K562 (cell line): ENCODE data around the gene NHLH1. TPM values are rescaled to one million over a fixed set of nuclear protein-coding genes. Genes with fewer than 3 reads are reported as not detected.

ENCODE experiments used
- ATAC-seq: fragments of 200-7000 bp; cut with Tn5 transposase; 3 replicates; pipeline ENCODE4 v1.9.1; 2020; ENCODE audit warnings: moderate library complexity
- BruUV-seq: library from RNA; stranded (reverse); fragments of 400-500 nt; replicated peaks from 2 replicates; lab custom pipeline; 2021; lab: Mats Ljungman, UMichigan
- CTCF ChIA-PET: fragments of 300-600 bp; formaldehyde crosslinking; extraction: SDS; loops from one replicate; lab custom pipeline; 2021; ENCODE audit warnings: low intra/inter-chr PET ratio; lab: Yijun Ruan, JAX
- POLR2A ChIA-PET: fragments of 300-600, 350-650 bp; sonication (Branson Sonifier 250); formaldehyde crosslinking; extraction: SDS; loops from one replicate; lab custom pipeline; 2021; ENCODE audit warnings: antibody characterized with exemption, inconsistent platforms; lab: Yijun Ruan, JAX
- DNase-seq, 4 experiments: peaks; one replicate each; pipeline versions ENCODE4 v3.0.0 to v3.0.0-alpha.2; 2011 to 2018; ENCODE audit warnings: low spot score in 3 of 4, mixed read lengths in 3 of 4; ENCODE audit errors: extremely low read depth in 1 of 4
- FAIRE-seq: peaks from 2 replicates; lab custom pipeline; 2011; peaks lifted over from hg19 to GRCh38; lab: Jason Lieb, UNC
- H2AFZ ChIP-seq: 2 replicates; pipeline ENCODE4 v1.6.0; 2011; ENCODE audit warnings: low read depth, low read length, control low read depth, inconsistent platforms
- H3K27ac ChIP-seq: fragments of 200-600 bp; 3 replicates; pipeline ENCODE4 v1.8.0; 2011; ENCODE audit warnings: low read depth, mild to moderate bottlenecking, control low read depth, inconsistent platforms, low read length, moderate library complexity, mixed read lengths; ENCODE audit errors: extremely low read depth
- H3K27me3 ChIP-seq, 2 experiments: fragments of 300-600 bp in 1 of 2; 2 replicates in 1 of 2; 3 replicates in 1 of 2; pipeline versions ENCODE4 v1.6.0 to v1.8.0; 2011; ENCODE audit warnings: inconsistent platforms in 2 of 2, low read length in 2 of 2, mild to moderate bottlenecking in 1 of 2, mixed read lengths in 1 of 2, moderate library complexity in 1 of 2; ENCODE audit not compliant: control insufficient read depth in 2 of 2, insufficient read depth in 2 of 2
- H3K36me3 ChIP-seq: fragments of 300-600 bp; 3 replicates; pipeline ENCODE4 v1.8.0; 2011; ENCODE audit warnings: mild to moderate bottlenecking, low read length, inconsistent platforms; ENCODE audit not compliant: control insufficient read depth, insufficient read depth
- H3K4me1 ChIP-seq, 2 experiments: fragments of 200-600 bp in 1 of 2; replicated peaks in 1 of 2; 2 replicates in 1 of 2; 3 replicates in 1 of 2; pipeline versions ENCODE4 v1.5.1 to v1.8.0; 2011; ENCODE audit warnings: inconsistent platforms in 2 of 2, low read length in 2 of 2, mild to moderate bottlenecking in 1 of 2, mixed read lengths in 1 of 2, moderate library complexity in 1 of 2; ENCODE audit not compliant: control insufficient read depth in 2 of 2, insufficient read depth in 2 of 2
- H3K4me2 ChIP-seq: 2 replicates; pipeline ENCODE4 v1.6.1; 2011; ENCODE audit warnings: low read length, control low read depth, inconsistent platforms, mixed read lengths; ENCODE audit not compliant: insufficient read depth
- H3K4me3 ChIP-seq: fragments of 200-600 bp; sonication (generic), shearing (Covaris generic); 2 replicates; pipeline ENCODE4 v1.5.1; 2016; ENCODE audit warnings: control low read depth, inconsistent platforms
- H3K79me2 ChIP-seq: fragments of 200-600 bp; 3 replicates; pipeline ENCODE4 v1.8.0; 2011; ENCODE audit warnings: low read length, inconsistent platforms; ENCODE audit not compliant: control insufficient read depth, insufficient read depth
- H3K9ac ChIP-seq, 2 experiments: 2 replicates each; pipeline versions ENCODE4 v1.6.0 to v1.6.1; 2011; ENCODE audit warnings: low read depth in 2 of 2, low read length in 2 of 2, control low read depth in 1 of 2, inconsistent platforms in 1 of 2, mild to moderate bottlenecking in 1 of 2, mixed read lengths in 1 of 2; ENCODE audit not compliant: insufficient read depth in 1 of 2
- H3K9me1 ChIP-seq: one replicate; pipeline ENCODE4 v1.6.0; 2011; ENCODE audit warnings: inconsistent platforms, mild to moderate bottlenecking, low read length, moderate library complexity; ENCODE audit not compliant: control insufficient read depth, insufficient read depth
- H3K9me3 ChIP-seq: replicated peaks from 2 replicates; pipeline ENCODE4 v1.5.1; 2011; ENCODE audit warnings: low read depth, low read length, inconsistent platforms; ENCODE audit not compliant: control insufficient read depth, insufficient read depth
- H4K20me1 ChIP-seq: replicated peaks from 2 replicates; pipeline ENCODE4 v1.6.1; 2011; ENCODE audit warnings: low read length, inconsistent platforms, mixed read lengths; ENCODE audit not compliant: control insufficient read depth, insufficient read depth
- BACH1 ChIP-seq: fragments of 200-800 bp; sonication (Bioruptor generic); IDR thresholded peaks from 2 replicates; pipeline ENCODE4 v1.6.1; 2016; ENCODE audit warnings: missing genetic modification characterization, missing compliant biosample characterization
- ELF4 ChIP-seq: fragments of 450-650 bp; formaldehyde crosslinking; IDR thresholded peaks from 2 replicates; pipeline ENCODE4 v1.4.0; 2022; ENCODE audit warnings: missing genetic modification characterization
- FIP1L1 ChIP-seq: fragments of 200-400 bp; formaldehyde crosslinking; IDR thresholded peaks from 2 replicates; pipeline ENCODE4 v1.6.1; 2018; ENCODE audit warnings: mild to moderate bottlenecking, low read depth, low read length; ENCODE audit not compliant: poor library complexity, severe bottlenecking
- FOXK2 ChIP-seq, 2 experiments: fragments of 450-650 bp; IDR thresholded peaks in 1 of 2; conservative IDR thresholded peaks in 1 of 2; 2 replicates each; pipeline ENCODE4 v1.6.1; 2016; ENCODE audit warnings: low read depth in 2 of 2, mild to moderate bottlenecking in 1 of 2
- HMG20A ChIP-seq: fragments of 450-650 bp; formaldehyde crosslinking; conservative IDR thresholded peaks from 2 replicates; pipeline ENCODE4 v1.4.0; 2020; ENCODE audit warnings: mild to moderate bottlenecking, mixed read lengths
- JUN ChIP-seq, 2 experiments: sonication (generic) in 1 of 2; formaldehyde crosslinking in 1 of 2; IDR thresholded peaks; 2 replicates each; pipeline versions ENCODE4 v1.6.1 to v1.8.0; 2012 to 2022; ENCODE audit warnings: borderline replicate concordance in 2 of 2, mild to moderate bottlenecking in 2 of 2, improper control_type of control experiment in 1 of 2, low read depth in 1 of 2, low read length in 1 of 2, missing genetic modification reagents in 1 of 2
- KAT2B ChIP-seq: IDR thresholded peaks from one replicate; pipeline ENCODE4 v1.6.1; 2012; ENCODE audit warnings: low read depth, mild to moderate bottlenecking, control low read depth, inconsistent platforms, low read length, moderate library complexity
- KDM2B ChIP-seq: fragments of 250-450 bp; sonication (Bioruptor Pico); IDR thresholded peaks from 2 replicates; pipeline ENCODE4 v1.8.0; 2021; ENCODE audit warnings: mild to moderate bottlenecking, moderate library complexity
- NCOA6 ChIP-seq: fragments of 450-650 bp; IDR thresholded peaks from 2 replicates; pipeline ENCODE4 v1.6.1; 2017; ENCODE audit warnings: mild to moderate bottlenecking
- PPARD ChIP-seq: fragments of 250-450 bp; sonication (Bioruptor Pico); IDR thresholded peaks from 2 replicates; pipeline ENCODE4 v1.8.0; 2022; ENCODE audit warnings: inconsistent platforms, mild to moderate bottlenecking, moderate library complexity
- ZEB2 ChIP-seq: fragments of 450-650 bp; IDR thresholded peaks from 2 replicates; pipeline ENCODE4 v1.6.1; 2016
- ZNF197 ChIP-seq: fragments of 200-800 bp; sonication (Bioruptor generic); IDR thresholded peaks from 2 replicates; pipeline ENCODE4 v1.6.1; 2016; ENCODE audit warnings: low read depth, missing genetic modification characterization, missing compliant biosample characterization
- ZNF263 ChIP-seq: sonication (generic); formaldehyde crosslinking; IDR thresholded peaks from 2 replicates; pipeline ENCODE4 v1.8.0; 2022; ENCODE audit warnings: mild to moderate bottlenecking, missing genetic modification reagents, borderline replicate concordance
- ZNF280B ChIP-seq: fragments of 250-450 bp; sonication (Bioruptor Pico); IDR thresholded peaks from 2 replicates; pipeline ENCODE4 v1.5.1; 2021; ENCODE audit warnings: mild to moderate bottlenecking
- ZNF77 ChIP-seq: fragments of 250-450 bp; sonication (Bioruptor Pico); IDR thresholded peaks from 2 replicates; pipeline ENCODE4 v1.5.0; 2020
- WGBS: fragments of 100-300 bp; shearing (Covaris generic); methylation state at CpG from one replicate; pipeline ENCODE4 v1.1.6; 2016; ENCODE audit warnings: low coverage, mixed read lengths; ENCODE audit not compliant: insufficient coverage; ENCODE audit errors: missing lambda C conversion rate; 5-methylcytosine and 5-hydroxymethylcytosine counted together
- in situ Hi-C: fragments of 300-500 bp; cut with MboI; formaldehyde crosslinking; loops from 4 replicates; pipeline ENCODE4 v1.15.0; 2018; ENCODE audit warnings: inconsistent platforms, mixed read lengths
- intact Hi-C: fragments of 100-400 bp; cut with micrococcal nuclease; formaldehyde crosslinking; loops from 2 replicates; pipeline ENCODE4 v1.14.2; 2022
- polyA plus RNA-seq, 8 experiments: library from polyadenylated mRNA; depleted of rRNA in 4 of 8; stranded (reverse) in 5 of 8; unstranded in 3 of 8; fragments of >200 nt; fragmentation: Nextera tagmentation in 2 of 8; fragmentation: Illumina TruSeq in 1 of 8; extraction: Ambion mirVana in 2 of 8; extraction: Trizol in 1 of 8; gene quantifications; 2 replicates each; pipeline versions ENCODE4 v1.2.1 to v1.2.3, GENCODE V29; 2011 to 2014; ENCODE audit warnings: inconsistent platforms in 1 of 8, missing spikeins in 1 of 8
- total RNA-seq, 7 experiments: library from RNA; depleted of rRNA in 6 of 7; stranded (reverse); fragments of >200 nt in 6 of 7; fragmentation: Illumina TruSeq in 2 of 7; extraction: Trizol in 2 of 7; gene quantifications; 2 replicates each; pipeline versions ENCODE4 v1.2.1 to v1.2.3, GENCODE V29; 2011 to 2021; ENCODE audit warnings: low replicate concordance in 1 of 7
- TF ChIP-seq, protein P1 (sequence below): sonication (generic); formaldehyde crosslinking; IDR thresholded peaks from 2 replicates; pipeline ENCODE4 v1.8.0; 2023; ENCODE audit warnings: mild to moderate bottlenecking, missing genetic modification reagents
- TF ChIP-seq, protein P2 (sequence below), 2 experiments: fragments of 250-450 bp in 1 of 2; fragments of 450-650 bp in 1 of 2; sonication (Bioruptor Pico) in 1 of 2; IDR thresholded peaks; 2 replicates each; pipeline versions ENCODE4 v1.6.1 to v1.8.0; 2016 to 2021; ENCODE audit warnings: mild to moderate bottlenecking in 2 of 2, moderate library complexity in 2 of 2, missing compliant biosample characterization in 1 of 2, missing genetic modification characterization in 1 of 2
- TF ChIP-seq, protein P3 (sequence below): fragments of 250-450 bp; sonication (Bioruptor Pico); IDR thresholded peaks from 2 replicates; pipeline ENCODE4 v1.5.0; 2021

The NHLH1 gene
- total and polyA plus RNA-seq, 9 of the 15 experiments (the other 6 are each of a cell fraction or from before 2014, with no cell fraction given): 0.09 to 1.3 (median 0.35) TPM; not detected in 1

DNA sequence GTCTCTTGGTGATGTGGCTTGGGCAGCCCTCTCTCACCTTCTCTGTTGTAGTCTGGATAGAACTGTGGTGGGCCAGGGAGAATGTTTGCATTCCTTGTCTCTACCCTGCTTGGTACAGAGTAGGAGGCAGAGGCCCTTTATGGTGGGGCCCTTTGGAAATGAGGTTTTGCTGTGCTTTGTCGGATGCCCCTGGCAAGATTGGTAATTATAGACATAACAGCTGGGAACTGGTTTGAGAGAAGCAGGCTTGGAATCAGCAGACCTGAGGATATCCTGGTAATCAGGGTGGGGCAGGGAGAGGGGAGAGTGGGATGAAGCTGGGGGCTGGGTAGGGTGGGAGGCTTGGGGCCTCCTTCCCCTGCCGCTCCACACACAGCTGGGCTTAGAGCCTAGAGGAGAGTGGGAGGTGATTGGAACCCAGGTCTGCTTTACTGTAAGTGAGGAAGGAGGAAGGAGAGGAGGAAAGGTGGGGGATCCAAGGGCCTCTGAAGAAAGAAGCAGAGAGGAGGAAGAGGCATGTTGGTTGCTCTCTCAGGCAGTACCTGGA lies 38.5 kb downstream of the NHLH1 start:
- intact Hi-C loops (no loop called here), in situ Hi-C loops (no loop called here)
- no peak overlapping the region for H3K9ac ChIP-seq
- H3K27me3 ChIP-seq: peaks cover 3 to 14% of the 10 kb centered on the region in 2 experiments; a peak in 3 of 5 replicates
- no peak overlapping the region for H2AFZ ChIP-seq
- POLR2A ChIA-PET: interaction anchor here (0.6 to 0.8 kb wide), 2 partner anchors 208 to 219 kb away, joined by 3 read pairs; no protein-coding TSS in a partner anchor
- 0 out of 2 replicates have a peak, but pooled peaks cover 4% of the 10 kb centered on the region for H4K20me1 ChIP-seq
- no peak overlapping the region for H3K27ac ChIP-seq
- CTCF ChIA-PET: no interaction called here
- DNase-seq: no peak
- no peaks in the 10 kb centered on the region for H3K79me2 ChIP-seq
- H3K4me3 ChIP-seq: no peak overlapping the region
- FAIRE-seq: no peak
- H3K36me3 ChIP-seq: no peaks in the 10 kb centered on the region
- peaks cover 10 to 21% of the 10 kb centered on the region in 2 experiments; a peak in 4 of 5 replicates for H3K4me1 ChIP-seq
- 67% methylated on average over 1 of the region's 2 CpGs for WGBS
- H3K9me1 ChIP-seq: no peaks in the 10 kb centered on the region
- no peaks in the 10 kb centered on the region for H3K9me3 ChIP-seq
- no peak overlapping the region for H3K4me2 ChIP-seq
- BruUV-seq: no TSS peak
- ATAC-seq: no peak
- no peak for TF ChIP-seq FIP1L1
- TF ChIP-seq ZNF263 (CRISPR knock-in tag): no peak
- TF ChIP-seq HMG20A (CRISPR knock-in tag): no peak
- no peak for TF ChIP-seq KDM2B (CRISPR knock-in tag)
- no peak for TF ChIP-seq ZEB2
- no peak for TF ChIP-seq ZNF280B (CRISPR knock-in tag)
- no peak for TF ChIP-seq ELF4
- TF ChIP-seq NCOA6: no peak
- no peak for TF ChIP-seq KAT2B
- TF ChIP-seq, protein P1, sequence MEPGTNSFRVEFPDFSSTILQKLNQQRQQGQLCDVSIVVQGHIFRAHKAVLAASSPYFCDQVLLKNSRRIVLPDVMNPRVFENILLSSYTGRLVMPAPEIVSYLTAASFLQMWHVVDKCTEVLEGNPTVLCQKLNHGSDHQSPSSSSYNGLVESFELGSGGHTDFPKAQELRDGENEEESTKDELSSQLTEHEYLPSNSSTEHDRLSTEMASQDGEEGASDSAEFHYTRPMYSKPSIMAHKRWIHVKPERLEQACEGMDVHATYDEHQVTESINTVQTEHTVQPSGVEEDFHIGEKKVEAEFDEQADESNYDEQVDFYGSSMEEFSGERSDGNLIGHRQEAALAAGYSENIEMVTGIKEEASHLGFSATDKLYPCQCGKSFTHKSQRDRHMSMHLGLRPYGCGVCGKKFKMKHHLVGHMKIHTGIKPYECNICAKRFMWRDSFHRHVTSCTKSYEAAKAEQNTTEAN: no peak
- no peak for TF ChIP-seq ZNF77
- TF ChIP-seq, protein P2, sequence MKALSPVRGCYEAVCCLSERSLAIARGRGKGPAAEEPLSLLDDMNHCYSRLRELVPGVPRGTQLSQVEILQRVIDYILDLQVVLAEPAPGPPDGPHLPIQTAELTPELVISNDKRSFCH (CRISPR knock-in tag; IDR thresholded peaks at IDR 0.05): no peak
- TF ChIP-seq, protein P2 (tag; IDR thresholded peaks at IDR 0.05): no peak
- no peak for TF ChIP-seq PPARD (CRISPR knock-in tag)
- no peak for TF ChIP-seq BACH1 (tag)
- TF ChIP-seq ZNF197 (CRISPR knock-in tag): no peak
- no peak for TF ChIP-seq FOXK2 (conservative IDR thresholded peaks at IDR 0.05 in 1 of 2, IDR thresholded peaks at IDR 0.05 in 1 of 2; ENCODE audit: low read depth in 2 of 2)
- no peak for TF ChIP-seq JUN (IDR thresholded peaks at IDR 0.05; ENCODE audit: borderline replicate concordance, low read depth, low read length)
- TF ChIP-seq JUN (CRISPR knock-in tag; IDR thresholded peaks at IDR 0.05; ENCODE audit: borderline replicate concordance): no peak
- TF ChIP-seq, protein P3, sequence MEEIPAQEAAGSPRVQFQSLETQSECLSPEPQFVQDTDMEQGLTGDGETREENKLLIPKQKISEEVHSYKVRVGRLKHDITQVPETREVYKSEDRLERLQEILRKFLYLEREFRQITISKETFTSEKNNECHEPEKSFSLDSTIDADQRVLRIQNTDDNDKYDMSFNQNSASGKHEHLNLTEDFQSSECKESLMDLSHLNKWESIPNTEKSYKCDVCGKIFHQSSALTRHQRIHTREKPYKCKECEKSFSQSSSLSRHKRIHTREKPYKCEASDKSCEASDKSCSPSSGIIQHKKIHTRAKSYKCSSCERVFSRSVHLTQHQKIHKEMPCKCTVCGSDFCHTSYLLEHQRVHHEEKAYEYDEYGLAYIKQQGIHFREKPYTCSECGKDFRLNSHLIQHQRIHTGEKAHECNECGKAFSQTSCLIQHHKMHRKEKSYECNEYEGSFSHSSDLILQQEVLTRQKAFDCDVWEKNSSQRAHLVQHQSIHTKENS: no peak
